ENCODE results near the gene PLPP6. TPM values are rescaled to one million over a fixed set of nuclear protein-coding genes. Genes with fewer than 3 reads are reported as not detected.
A peak's percentile ranks its signal among the peaks of the same experiment; 100 is the strongest.

The PLPP6 gene
- total RNA-seq, 1 experiment from 2014 or later, result 13.4 TPM

DNA sequence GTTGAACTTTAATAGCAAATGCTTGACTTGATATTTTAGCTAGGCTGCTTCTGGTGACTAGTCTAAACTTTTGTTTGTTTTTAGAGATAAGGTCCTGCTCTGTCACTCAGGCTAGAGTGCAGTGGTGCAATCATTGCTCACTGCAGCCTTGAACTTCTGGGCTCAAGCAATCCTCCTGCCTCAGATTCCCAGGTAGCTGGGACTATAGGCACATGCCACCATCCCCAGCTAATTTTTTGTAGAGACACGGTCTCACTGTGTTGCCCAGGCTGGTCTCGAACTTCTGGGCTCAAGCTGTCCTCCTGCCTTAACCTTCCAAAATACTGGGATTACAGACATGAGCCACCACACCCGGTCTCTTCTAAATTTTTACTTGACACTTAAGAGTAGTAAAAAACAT is 38.0 kb downstream of the PLPP6 start:
- ChIA-PET CTCF (no interaction called here), POLR2A (no interaction called here)
- no peaks in the 10 kb centered on the region for H3K27me3 Mint-ChIP-seq (ENCODE audit: low read depth)
- TF ChIP-seq JUN (CRISPR knock-in tag; IDR thresholded peaks at IDR 0.05) (no peak), GABPB1 (CRISPR knock-in tag; IDR thresholded peaks at IDR 0.05) (peak; percentile 85)
- no peaks in the 10 kb centered on the region for H3K9me3 Mint-ChIP-seq
- H3K4me1 Mint-ChIP-seq, result no peaks in the 10 kb centered on the region
- DNase-seq (ENCODE audit: low spot score) (no peak), ATAC-seq (no peak)
- no peak overlapping the region for H3K4me3 Mint-ChIP-seq
- peaks cover 25% of the 10 kb centered on the region for H3K36me3 Mint-ChIP-seq
- no peak overlapping the region for H3K27ac Mint-ChIP-seq

DNA sequence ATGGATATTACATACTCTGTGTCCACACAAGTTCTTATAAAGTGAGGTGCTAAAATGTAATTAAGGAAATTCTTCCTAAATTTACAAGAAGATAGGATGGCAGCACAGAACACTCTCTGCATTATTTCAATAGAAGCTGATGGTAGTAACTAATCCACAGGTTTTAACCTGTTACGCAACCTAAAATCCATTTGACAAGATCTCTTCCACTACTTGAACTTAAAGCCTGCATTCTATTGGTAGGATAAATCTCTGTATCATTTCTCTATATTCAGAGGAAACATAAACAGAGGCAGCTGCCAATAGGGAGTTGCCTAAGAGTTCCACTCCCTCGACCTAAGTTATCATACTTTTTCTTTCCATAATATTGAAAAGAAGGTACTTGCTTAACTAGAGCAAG is 38.8 kb downstream of the PLPP6 start:
- no peak overlapping the region for H3K4me3 Mint-ChIP-seq
- ATAC-seq, result no peak
- H3K36me3 Mint-ChIP-seq, result peaks cover 25% of the 10 kb centered on the region
- no peaks in the 10 kb centered on the region for H3K27me3 Mint-ChIP-seq (ENCODE audit: low read depth)
- CTCF ChIA-PET, result no interaction called here
- no peak overlapping the region for H3K27ac Mint-ChIP-seq
- no peaks in the 10 kb centered on the region for H3K9me3 Mint-ChIP-seq
- POLR2A ChIA-PET, result no interaction called here
- no peaks in the 10 kb centered on the region for H3K4me1 Mint-ChIP-seq
- TF ChIP-seq, protein P1, sequence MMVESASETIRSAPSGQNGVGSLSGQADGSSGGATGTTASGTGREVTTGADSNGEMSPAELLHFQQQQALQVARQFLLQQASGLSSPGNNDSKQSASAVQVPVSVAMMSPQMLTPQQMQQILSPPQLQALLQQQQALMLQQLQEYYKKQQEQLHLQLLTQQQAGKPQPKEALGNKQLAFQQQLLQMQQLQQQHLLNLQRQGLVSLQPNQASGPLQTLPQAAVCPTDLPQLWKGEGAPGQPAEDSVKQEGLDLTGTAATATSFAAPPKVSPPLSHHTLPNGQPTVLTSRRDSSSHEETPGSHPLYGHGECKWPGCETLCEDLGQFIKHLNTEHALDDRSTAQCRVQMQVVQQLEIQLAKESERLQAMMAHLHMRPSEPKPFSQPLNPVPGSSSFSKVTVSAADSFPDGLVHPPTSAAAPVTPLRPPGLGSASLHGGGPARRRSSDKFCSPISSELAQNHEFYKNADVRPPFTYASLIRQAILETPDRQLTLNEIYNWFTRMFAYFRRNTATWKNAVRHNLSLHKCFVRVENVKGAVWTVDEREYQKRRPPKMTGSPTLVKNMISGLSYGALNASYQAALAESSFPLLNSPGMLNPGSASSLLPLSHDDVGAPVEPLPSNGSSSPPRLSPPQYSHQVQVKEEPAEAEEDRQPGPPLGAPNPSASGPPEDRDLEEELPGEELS (CRISPR knock-in tag; IDR thresholded peaks at IDR 0.05), result no peak
- TF ChIP-seq, protein P2, sequence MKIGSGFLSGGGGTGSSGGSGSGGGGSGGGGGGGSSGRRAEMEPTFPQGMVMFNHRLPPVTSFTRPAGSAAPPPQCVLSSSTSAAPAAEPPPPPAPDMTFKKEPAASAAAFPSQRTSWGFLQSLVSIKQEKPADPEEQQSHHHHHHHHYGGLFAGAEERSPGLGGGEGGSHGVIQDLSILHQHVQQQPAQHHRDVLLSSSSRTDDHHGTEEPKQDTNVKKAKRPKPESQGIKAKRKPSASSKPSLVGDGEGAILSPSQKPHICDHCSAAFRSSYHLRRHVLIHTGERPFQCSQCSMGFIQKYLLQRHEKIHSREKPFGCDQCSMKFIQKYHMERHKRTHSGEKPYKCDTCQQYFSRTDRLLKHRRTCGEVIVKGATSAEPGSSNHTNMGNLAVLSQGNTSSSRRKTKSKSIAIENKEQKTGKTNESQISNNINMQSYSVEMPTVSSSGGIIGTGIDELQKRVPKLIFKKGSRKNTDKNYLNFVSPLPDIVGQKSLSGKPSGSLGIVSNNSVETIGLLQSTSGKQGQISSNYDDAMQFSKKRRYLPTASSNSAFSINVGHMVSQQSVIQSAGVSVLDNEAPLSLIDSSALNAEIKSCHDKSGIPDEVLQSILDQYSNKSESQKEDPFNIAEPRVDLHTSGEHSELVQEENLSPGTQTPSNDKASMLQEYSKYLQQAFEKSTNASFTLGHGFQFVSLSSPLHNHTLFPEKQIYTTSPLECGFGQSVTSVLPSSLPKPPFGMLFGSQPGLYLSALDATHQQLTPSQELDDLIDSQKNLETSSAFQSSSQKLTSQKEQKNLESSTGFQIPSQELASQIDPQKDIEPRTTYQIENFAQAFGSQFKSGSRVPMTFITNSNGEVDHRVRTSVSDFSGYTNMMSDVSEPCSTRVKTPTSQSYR (CRISPR knock-in tag; IDR thresholded peaks at IDR 0.05), result no peak
- no peak for TF ChIP-seq NFYB (CRISPR knock-in tag; conservative IDR thresholded peaks at IDR 0.05; ENCODE audit: low read depth)
- TF ChIP-seq CREB1 (CRISPR knock-in tag; IDR thresholded peaks at IDR 0.05), result no peak
- no peak for TF ChIP-seq KAT7 (CRISPR knock-in tag; IDR thresholded peaks at IDR 0.05; ENCODE audit: borderline replicate concordance)
- TF ChIP-seq, protein P3, sequence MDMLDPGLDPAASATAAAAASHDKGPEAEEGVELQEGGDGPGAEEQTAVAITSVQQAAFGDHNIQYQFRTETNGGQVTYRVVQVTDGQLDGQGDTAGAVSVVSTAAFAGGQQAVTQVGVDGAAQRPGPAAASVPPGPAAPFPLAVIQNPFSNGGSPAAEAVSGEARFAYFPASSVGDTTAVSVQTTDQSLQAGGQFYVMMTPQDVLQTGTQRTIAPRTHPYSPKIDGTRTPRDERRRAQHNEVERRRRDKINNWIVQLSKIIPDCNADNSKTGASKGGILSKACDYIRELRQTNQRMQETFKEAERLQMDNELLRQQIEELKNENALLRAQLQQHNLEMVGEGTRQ (CRISPR knock-in tag; IDR thresholded peaks at IDR 0.05), result no peak
- no peak for TF ChIP-seq MYBL2 (CRISPR knock-in tag; IDR thresholded peaks at IDR 0.05)
- TF ChIP-seq, protein P4, sequence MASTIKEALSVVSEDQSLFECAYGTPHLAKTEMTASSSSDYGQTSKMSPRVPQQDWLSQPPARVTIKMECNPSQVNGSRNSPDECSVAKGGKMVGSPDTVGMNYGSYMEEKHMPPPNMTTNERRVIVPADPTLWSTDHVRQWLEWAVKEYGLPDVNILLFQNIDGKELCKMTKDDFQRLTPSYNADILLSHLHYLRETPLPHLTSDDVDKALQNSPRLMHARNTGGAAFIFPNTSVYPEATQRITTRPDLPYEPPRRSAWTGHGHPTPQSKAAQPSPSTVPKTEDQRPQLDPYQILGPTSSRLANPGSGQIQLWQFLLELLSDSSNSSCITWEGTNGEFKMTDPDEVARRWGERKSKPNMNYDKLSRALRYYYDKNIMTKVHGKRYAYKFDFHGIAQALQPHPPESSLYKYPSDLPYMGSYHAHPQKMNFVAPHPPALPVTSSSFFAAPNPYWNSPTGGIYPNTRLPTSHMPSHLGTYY (CRISPR knock-in tag; IDR thresholded peaks at IDR 0.05), result no peak
- TF ChIP-seq, protein P5, sequence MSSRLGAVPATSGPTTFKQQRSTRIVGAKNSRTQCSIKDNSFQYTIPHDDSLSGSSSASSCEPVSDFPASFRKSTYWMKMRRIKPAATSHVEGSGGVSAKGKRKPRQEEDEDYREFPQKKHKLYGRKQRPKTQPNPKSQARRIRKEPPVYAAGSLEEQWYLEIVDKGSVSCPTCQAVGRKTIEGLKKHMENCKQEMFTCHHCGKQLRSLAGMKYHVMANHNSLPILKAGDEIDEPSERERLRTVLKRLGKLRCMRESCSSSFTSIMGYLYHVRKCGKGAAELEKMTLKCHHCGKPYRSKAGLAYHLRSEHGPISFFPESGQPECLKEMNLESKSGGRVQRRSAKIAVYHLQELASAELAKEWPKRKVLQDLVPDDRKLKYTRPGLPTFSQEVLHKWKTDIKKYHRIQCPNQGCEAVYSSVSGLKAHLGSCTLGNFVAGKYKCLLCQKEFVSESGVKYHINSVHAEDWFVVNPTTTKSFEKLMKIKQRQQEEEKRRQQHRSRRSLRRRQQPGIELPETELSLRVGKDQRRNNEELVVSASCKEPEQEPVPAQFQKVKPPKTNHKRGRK (CRISPR knock-in tag; IDR thresholded peaks at IDR 0.05; ENCODE audit: borderline replicate concordance), result no peak
- no peak for TF ChIP-seq ZNF317 (CRISPR knock-in tag; IDR thresholded peaks at IDR 0.05; ENCODE audit: borderline replicate concordance, low read depth)
- TF ChIP-seq, protein P6, sequence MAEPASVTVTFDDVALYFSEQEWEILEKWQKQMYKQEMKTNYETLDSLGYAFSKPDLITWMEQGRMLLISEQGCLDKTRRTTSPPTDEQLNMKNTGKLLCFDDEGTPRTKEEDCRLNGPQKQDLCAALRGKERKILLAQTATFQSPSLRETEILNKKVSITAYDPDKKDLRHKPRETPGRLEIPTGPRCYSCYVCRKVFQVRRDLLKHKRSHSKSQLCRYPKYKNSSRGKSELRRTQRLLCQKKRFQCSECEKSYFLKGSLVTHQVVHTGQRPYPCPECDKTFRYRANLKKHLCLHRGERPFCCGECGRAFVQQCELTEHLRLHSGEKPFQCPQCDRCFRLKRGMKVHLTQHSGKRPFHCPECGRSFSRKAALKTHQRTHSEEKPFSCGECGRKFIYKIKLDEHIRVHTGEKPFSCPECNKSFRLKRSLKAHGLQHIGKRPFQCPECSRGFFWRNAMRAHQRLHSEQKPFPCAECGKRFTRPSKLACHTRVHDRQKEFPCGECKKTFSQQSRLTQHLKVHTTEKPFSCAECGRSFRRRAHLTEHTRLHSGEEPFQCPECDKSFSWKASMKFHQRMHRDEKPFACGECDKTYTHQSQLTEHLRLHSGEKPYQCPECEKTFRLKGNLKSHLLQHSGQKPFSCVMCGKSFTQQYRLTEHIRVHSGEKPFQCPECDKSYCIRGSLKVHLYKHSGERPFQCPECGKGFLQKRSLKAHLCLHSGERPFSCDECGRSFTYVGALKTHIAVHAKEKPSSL (CRISPR knock-in tag; conservative IDR thresholded peaks at IDR 0.05), result no peak
- no peak for DNase-seq (ENCODE audit: low spot score)
